Sciatic nerve (tissue), 2 donors: ENCODE data around the gene TRIM65. TPM values are rescaled to one million over a fixed set of nuclear protein-coding genes. Genes with fewer than 3 reads are reported as not detected.
"Not testable (repeated sequence)": the region's sequence is repeated elsewhere in the genome, so short reads cannot be mapped to it uniquely, and the experiment has no call there.

Experiments
- ATAC-seq: fragments of 200-7000 bp; cut with Tn5 transposase; one replicate; pipeline ENCODE4 v1.9.1; 2020; ENCODE audit warnings: mild to moderate bottlenecking, moderate library complexity
- DNase-seq: peaks from one replicate; pipeline ENCODE4 v3.0.0-alpha.2; 2020; ENCODE audit warnings: low spot score
- intact Hi-C: fragments of 100-400 bp; cut with DNase I; formaldehyde crosslinking; loops from one replicate; pipeline ENCODE4 v1.14.2; 2022
- total RNA-seq: library from RNA; stranded (reverse); fragmentation: NEBNext Ultra II Directional; extraction: Animal tissue kit (Norgen Biotek cat#: 25700); gene quantifications from one replicate; pipeline ENCODE4 v1.2.1, GENCODE V29; 2021
- donor health status: DM: no; HTN: no; CAD: no.
- donor health status: DM: no; HTN: no; CAD: no.

TRIM65 gene
- total RNA-seq, 1 donor from 2014 or later = 24.7 TPM

DNA sequence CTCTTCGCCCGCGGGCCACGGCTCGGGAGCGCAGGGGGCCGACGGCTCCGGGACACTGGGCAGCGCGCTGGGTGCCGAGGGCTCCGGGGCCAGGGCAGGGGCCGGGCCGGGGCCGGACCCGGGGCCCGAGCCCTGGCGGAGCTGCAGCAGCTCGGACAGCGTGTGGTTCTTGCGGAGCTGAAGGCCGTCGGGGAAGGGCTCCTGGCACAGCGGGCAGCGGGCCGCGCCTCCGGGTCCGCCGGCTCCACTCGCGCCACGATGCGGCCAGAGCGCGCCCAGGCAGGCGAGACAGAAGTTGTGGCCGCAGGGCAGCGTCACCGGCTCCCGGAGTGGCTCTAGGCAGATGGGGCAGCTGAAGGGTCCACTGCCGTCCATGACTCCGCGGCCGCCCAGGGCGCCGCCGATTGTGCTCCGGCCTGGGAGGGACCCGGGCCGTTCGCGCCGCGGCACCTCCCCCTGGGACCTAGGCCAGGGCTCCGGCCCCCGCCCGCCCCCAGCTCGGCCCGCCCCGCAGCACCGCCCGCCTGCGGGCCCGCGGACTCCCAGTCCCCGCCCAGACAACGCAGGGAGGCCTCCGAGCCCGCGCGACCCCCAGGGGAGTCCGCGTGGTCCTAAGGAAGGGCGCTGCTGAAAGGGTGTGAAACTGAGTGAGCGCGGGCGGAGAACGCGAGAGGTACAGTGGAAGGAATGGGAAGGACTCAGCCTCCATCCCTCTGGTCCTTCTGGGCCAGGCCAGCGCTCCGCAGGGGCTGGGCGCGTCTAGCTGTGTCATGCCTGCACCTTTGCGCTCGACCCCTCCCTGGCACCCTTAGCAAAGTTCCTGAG is 18.4 kb downstream of the TRIM65 start, which contains the start of gene TRIM47:
TSS of gene TRIM47 (minus strand) at position 408 of the 825 bp plus-strand sequence. CDS start at position 375, 33 bp downstream.
- ATAC-seq = peak; percentile 50
- peak; percentile 81 for DNase-seq
- intact Hi-C loops = no loop called here

DNA sequence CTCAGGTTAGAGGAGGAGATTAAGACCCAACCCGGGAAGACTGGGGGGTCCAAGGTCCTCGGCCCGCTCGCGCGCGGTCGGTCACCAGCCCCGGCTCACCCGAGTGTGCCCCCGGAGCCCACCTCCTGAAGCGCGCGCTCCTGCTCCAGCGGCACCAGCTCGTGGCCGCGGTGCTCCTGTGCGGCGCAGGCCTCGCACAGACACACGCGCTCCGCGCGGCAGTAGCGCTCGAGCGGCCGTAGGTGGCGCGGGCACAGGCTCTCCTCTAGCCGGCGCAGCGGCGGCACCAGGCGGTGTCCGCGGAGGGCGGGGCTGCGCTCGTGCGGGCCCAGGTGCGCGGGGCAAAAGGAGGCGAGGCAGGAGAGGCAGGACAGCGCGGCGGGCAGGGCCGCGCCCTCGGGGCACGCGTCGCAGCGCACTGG is 19.0 kb downstream of the TRIM65 start:
- intact Hi-C loops = no loop called here
- DNase-seq (peak; percentile 82), ATAC-seq (peak; percentile 45)

DNA sequence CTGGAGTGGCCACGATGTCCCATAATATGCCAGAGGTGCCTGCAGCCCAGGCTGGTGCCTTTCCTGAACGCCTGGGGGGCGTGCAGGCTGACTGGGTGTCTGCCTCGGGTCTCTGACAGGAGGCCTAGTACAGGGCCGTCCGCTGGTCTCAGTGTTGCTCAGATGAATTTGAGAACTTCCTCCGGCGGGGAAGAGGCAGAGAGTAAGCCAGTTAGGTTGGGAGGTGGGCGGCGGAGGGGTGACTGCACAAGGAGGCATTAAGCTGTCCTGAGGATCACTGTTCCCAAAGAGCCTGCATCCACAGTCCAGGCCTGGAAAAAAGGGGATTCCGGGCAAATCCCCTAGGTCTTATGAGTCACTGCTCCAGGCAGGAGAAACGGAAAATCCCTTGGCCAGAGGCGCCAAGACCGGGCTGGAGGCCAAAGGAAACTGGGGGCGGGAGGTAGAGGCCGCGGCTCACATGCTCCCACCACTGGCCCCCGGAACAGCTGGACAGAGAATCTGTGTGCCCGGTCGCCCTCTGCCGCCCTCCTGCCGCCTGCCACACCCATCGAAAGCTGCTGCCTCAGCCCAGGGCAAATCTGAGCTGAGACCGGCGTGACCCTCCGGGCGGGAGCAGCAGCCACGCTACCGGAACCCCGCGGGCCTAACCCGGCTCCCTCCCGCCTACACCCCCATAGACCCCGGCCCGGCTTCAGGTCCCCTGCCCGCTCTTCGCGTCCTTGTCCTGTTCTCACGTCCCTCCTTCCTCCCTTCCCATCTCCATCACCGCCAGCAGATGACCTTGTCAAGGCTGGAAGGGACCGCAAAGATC is 19.6 kb downstream of the TRIM65 start:
- intact Hi-C loops = no loop called here
- DNase-seq (peak; percentile 98), ATAC-seq (peak; percentile 84)

DNA sequence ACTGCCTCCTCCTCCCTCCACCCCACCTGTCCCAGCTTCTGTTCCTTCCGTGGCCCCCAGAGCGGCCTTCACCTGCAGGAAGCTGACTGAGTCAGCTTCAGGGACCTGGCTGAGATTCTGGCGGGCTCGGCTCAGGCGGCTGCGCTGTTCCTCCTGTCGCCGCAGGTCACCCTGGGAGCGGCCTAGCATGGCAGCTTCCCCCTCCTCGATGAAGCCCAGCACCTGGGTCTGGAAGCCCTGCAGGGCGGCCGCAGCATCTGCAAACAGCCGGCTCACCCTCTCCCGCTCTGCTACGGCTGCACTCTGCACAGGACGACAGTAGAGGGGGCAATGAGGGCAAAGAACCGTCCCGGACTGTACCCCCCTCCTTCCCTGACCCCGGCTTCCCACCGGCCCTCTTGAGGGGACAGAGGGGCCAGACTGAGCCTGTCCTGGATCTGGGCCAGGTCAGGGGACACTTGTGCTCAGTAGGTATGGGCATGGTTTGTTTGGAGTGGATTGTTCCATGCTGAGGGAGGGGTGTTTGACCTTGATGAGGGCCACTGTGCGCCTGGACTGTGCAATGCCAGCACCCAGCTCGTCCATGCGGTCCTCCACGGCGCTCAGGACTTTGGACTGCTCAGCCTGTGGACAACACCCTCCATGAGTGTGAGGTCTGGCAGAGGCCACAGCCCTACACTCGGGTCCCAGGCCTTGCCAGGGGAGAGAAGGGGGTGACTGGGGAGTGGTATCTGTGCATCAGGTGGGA is 20.4 kb downstream of the TRIM65 start:
- intact Hi-C loops = no loop called here
- no peak for DNase-seq
- peak; percentile 1 for ATAC-seq

DNA sequence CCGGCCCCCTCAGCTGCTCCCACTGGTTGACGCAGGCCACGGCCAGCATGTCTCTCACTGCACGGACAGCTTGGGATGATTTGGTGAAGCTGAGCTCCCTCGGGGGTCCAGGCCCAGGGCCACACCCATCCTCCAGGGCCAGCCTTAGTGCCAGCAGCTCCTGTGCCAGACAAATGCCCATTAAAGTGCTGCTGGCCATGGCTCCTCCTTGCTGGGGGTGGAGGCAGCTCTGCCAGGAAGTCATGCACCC is 20.9 kb downstream of the TRIM65 start:
- DNase-seq (no peak), ATAC-seq (no peak)
- intact Hi-C loops = no loop called here

DNA sequence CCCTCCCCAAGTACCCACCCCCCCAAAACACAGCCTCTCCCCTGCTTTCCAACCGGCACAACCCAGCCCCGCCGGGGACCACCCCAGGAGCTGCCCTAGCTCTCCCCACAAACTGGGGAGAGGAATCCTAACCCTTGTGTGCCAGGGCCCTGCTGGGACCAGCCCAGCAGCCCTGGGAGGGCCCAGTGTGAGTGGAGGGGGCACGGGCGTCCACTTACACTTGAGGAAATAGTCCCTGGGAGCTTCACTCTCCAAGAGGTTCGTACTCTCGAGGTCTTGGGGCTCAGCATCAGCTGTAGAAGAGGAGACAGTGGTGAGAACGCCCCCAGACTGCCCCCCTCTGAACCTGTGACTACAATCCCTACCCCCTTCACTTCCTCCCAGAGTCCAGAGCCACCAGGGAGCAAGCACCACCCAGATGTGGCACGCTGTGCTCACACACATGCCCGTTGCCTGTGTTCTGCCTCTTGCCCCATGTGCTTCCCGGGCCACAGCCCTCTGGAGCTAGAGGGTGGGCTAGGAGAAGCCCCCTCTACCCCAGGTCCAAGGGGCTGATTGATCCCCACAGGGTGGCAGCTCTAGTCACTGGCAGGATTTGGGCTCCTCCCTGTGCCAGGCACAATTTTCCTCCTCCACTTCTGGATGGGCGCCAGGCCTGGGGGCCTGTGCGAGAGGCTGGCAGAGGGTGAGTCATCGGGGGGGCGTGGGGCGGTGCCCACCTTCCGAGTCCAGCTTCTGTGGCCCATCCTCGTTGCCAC is 21.4 kb downstream of the TRIM65 start:
- intact Hi-C loops = no loop called here
- no peak for ATAC-seq
- no peak for DNase-seq

DNA sequence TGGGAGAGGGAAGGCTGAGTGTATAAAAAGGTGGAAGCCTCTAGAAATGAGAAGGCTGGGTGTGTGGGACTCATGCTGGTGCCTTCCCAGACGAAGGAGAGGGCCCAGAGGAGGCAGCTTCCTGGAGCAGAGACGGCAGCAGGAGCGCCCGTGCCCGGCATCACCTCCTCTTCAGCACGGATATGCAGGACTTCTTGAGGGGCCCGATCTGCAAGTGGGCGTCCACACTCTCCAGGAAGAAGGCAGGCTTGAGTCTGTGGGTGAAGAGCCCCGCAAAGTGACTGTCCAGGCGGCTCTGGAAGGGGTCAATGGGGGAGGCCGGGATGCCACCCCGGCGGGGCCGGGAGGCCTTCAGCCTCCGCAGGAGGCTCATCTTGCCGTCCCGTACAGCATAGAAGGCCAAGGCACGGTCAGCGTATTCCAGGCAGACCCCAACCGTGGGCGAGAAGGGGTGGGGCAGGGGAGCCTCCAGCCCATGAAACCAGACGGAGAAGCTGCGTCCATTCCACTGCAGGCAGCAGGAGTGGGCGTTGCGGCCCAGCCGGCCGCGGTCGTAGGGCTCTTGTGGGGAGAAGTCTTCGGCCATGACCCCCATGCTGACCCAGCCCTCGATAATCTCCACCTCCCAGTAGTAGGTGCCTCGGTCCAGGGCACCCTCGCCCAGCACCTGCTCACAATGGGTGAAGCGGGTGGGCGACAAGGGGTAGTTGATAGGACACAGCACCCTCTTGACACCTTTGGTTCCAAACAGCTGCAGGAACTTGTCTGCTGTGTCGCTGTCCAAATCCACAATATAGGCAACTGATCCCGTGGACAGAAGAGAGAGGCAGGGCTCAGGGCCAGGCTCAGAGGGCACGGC is 22.2 kb downstream of the TRIM65 start:
- no peak for ATAC-seq
- no peak for DNase-seq
- intact Hi-C loops = no loop called here

DNA sequence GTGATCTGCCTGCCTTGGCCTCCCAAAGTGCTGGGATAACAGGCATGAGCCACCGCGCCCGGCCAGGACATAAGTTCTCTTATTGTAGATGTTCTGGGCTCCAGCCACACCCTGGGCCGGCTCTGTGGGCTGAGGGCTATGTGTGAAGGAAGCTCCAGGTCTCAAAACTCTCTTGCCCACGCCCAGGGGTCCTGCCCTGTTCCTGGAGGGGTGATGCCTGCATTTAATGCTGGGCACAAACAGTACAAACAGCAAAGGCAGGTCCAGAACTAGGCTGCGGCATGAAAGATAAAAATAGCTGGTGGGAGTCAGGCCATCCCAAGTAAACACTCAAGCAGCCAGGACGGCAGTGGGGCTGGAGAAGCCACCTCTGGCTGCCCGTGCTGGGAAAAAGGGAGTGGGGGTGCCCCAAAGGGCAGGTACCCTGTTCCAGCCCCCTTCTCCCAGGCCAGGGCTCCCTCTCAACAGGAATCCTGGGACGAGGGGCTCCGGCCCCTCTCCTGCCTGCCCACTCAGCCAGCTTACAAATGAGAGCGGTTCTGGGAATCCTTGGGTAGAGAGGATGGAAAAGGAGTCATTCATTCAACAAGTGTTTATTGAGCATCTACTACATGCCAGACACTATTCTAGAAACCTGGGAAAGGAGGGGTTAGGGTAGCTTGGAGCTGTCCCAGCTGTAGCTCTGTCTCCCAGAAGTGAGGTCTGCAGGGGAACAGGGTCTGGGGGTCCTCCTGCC is 23.0 kb downstream of the TRIM65 start:
- DNase-seq (no peak), ATAC-seq (no peak)
- intact Hi-C loops = no loop called here

DNA sequence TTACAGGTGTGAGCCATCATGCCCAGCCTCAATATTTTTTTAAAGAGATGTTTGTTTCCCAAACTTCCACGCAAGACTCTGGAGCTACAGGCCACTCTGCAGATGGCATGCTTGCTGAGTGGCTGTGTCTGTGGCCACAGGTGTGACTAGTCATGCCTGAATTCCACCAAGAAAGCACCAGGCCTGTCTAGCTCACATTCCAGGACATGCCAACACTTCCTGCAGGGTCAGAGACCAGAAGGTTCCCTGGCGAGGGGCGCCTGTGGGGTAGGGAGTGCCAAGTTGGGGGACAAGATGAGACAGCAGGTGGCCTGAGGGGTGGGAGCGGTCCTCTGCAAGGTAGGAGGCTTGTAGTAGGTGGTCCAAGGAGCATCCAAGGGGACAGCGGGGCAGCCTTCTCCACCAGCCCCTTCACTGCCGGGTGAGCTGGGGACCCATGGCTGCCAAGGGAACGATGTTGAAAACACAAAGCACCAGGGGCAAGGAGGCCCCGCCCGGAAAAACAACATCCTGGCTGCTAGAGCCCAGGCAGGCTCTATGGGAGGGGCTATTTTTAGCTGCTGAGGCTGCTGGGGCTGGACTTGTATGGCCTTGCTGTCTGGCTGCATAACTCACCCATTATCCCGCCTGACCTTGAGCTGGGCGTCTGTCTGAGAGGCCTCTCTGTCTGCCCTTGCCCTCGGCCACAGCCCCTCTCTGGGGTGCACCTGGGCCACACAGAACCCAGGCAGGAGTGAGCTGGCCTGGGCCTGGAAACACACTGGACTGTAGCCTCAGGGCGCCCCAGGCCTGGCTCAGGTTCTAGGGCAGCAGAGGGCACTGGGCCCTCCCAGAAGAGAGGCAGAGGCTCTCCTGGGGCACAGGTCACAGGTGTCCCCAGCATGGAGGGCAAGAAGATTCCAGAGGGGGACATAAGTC is 24.1 kb downstream of the TRIM65 start:
- intact Hi-C loops = no loop called here
- no peak for DNase-seq
- peak; percentile 43 for ATAC-seq

DNA sequence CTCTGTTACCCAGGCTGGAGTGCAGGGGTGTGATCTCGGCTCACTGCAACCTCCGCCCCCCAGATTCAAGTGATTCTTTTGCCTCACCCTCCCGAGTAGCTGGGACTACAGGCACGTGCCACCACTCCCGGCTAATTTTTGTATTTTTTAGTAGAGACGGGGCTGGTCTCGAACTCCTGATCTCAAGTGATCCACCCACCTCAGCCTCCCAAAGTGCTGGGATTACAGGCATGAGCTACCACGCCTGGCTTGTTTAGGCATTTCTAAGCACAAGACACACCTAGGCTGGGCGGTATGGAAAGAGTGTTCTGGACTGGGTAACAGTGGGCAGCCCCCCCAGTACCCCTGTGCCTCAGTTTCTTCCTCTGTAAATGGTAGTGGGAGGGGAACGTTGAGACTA is 26.5 kb downstream of the TRIM65 start:
- ATAC-seq, intact Hi-C loops, DNase-seq: not testable (repeated sequence)

DNA sequence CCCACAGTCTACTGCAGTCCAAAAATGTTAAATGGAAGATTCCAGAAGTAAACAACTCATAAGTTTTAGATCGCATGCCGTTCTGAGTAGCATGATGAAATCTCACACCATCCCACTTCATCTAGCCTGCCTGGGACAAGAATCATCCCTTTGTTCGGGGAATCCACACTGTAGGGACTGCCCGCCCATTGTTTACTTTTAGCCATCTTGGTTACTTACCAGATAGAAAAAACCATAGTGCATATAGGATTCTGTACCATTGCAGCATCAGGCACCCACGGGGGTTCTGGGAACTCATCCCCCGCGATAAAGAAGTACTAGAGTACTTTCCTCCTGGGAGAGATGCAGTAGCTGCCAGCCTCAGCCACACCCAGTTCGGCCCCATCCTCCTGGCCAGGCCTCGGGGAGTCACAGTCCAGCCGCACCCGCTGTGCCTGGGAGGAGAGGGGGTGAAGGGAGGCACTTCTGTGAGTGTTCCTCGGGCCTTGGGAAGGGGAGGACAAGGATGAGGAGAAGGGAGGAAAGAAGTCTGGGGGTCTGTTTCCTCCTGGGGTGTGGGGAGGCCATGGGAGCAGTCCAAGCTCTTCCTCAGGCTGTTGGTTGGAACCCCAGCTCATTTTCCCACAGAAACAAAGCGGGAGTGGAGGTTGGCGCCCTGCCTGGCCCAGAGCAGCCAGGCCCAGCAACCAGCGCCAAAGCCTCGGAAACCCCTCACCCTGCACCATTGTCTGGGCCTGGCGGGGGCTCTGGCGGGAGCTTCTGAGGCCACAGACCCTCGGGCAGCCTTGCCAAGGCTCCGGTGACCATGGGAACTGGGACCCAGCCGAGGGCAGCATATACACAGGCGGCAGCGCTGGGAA is 27.2 kb downstream of the TRIM65 start:
- ATAC-seq (peak; percentile 79), DNase-seq (peak; percentile 80)
- intact Hi-C loops = no loop called here

DNA sequence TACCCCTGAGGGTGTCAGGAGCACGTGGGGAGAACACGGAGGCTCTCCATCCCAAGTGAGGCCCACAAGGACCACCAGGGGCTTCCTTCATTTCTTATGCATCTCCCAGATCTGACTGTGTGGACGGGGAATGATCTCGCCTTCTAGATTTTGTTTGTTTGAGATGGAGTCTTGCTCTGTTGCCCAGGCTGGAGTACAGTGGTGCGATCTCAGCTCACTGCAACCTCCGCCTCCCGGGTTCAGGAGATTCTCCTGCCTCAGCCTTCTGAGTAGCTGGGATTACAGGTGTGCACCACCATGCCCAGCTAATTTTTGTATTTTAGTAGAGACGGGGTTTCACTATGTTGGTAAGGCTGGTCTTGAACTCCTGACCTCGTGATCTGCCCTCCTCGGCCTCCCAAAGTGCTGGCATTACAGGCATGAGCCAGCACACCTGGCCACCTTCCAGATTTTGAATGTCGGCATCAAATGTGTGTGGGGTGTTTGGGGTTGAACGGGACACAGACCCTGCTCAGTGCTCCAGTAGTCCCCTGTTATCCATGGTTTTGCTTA is 27.9 kb downstream of the TRIM65 start:
- DNase-seq, intact Hi-C loops, ATAC-seq: not testable (repeated sequence)

DNA sequence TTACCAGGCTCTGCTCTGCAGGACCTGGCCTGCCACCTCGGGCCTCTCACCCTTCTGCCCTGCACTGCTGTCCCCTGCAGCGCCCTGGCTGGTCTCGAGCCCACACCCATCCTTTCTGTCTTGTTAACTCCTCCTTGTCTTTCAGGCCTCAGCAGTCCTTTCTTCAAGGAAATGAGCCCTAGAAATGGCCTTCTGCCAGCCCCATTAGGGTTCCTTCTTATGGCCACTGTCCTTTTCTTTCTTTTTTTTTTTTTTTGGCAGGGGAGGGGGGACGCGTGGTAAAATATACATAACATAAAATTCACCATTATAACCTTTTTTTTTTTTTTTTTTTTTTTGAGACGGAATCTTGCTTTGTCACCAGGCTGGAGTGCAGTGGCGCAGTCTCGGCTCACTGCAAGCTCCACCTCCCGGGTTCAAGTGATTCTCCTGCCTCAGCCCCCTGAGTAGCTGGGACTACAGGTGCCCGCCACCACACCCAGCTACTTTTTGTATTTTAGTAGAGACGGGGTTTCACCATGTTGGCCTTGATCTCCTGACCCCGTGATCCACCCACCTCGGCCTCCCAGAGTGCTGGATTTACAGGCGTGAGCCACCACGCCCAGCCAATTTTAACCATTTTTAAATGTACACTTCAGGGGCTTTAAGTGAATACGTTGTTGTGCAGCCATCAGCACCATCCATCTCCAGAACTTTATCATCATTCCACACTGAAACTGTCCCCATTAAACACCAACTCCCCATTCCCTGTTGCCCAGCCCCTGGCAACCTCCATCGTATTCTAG is 31.2 kb downstream of the TRIM65 start:
- ATAC-seq, intact Hi-C loops, DNase-seq: not testable (repeated sequence)

DNA sequence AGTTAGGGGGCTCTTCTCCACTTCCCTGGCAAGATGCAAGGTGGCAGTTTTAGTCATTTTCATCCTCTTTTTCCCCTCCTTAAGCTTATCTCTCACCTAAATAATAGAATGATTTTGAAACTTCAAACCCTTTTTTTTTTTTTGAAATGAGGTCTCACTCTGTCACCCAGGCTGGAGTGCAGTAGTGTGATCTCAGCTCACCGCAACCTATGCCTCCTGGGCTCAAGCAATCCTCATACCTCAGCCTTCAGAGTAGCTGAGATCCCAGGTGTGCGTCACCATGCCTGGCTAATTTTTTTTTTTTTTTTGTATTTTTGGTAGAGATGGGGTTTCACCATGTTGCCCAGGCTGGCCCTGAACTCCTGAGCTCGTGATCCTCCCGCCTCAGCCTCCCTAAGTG is 31.9 kb downstream of the TRIM65 start:
- ATAC-seq, intact Hi-C loops, DNase-seq: not testable (repeated sequence)
